ENCODE results near the gene PEAK3. TPM values are rescaled to one million over a fixed set of nuclear protein-coding genes. Genes with fewer than 3 reads are reported as not detected.

Gene PEAK3
- total and polyA plus RNA-seq, 8 donors: 0.07 to 8.5 (median 0.16) TPM

- TF ChIP-seq, protein P1, sequence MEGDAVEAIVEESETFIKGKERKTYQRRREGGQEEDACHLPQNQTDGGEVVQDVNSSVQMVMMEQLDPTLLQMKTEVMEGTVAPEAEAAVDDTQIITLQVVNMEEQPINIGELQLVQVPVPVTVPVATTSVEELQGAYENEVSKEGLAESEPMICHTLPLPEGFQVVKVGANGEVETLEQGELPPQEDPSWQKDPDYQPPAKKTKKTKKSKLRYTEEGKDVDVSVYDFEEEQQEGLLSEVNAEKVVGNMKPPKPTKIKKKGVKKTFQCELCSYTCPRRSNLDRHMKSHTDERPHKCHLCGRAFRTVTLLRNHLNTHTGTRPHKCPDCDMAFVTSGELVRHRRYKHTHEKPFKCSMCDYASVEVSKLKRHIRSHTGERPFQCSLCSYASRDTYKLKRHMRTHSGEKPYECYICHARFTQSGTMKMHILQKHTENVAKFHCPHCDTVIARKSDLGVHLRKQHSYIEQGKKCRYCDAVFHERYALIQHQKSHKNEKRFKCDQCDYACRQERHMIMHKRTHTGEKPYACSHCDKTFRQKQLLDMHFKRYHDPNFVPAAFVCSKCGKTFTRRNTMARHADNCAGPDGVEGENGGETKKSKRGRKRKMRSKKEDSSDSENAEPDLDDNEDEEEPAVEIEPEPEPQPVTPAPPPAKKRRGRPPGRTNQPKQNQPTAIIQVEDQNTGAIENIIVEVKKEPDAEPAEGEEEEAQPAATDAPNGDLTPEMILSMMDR (IDR thresholded peaks at IDR 0.05): no peak
- Histone ChIP-seq H3K4me3 (peak overlapping the region; percentile 54 to 99), H3K4me1 (peaks cover 36 to 81% of the 10 kb centered on the region in 2 donors), H3K27ac (peak overlapping the region; percentile 58 to 99), H3K9me3 (no peaks in the 10 kb centered on the region), H3K27me3 (no peaks in the 10 kb centered on the region), H3K36me3 (peaks cover 0 to 26% of the 10 kb centered on the region in 2 donors)
- intact Hi-C loops (cut with DNase I): no loop called here
- peak in 1 of 4 donors; percentile 87 for DNase-seq
- ATAC-seq: no peak
Observed at GRCh38 chr19:2268861-2269243, 13.1 kb downstream of the PEAK3 start.

GRCh38 chr19:2268480-2268830, 13.5 kb downstream of the PEAK3 start:
- no peaks in the 10 kb centered on the region for H3K9me3 ChIP-seq
- H3K27me3 ChIP-seq: no peaks in the 10 kb centered on the region
- intact Hi-C loops (cut with DNase I): no loop called here
- peak overlapping the region; percentile 54 to 99 for H3K4me3 ChIP-seq
- H3K4me1 ChIP-seq: peaks cover 34 to 80% of the 10 kb centered on the region in 2 donors
- H3K27ac ChIP-seq: peak overlapping the region; percentile 14 to 58
- H3K36me3 ChIP-seq: peaks cover 0 to 24% of the 10 kb centered on the region in 2 donors
- TF ChIP-seq, protein P1 (IDR thresholded peaks at IDR 0.05): no peak
- DNase-seq (no peak), ATAC-seq (no peak)

- H3K27ac ChIP-seq: peak overlapping the region; percentile 72 to 77
- peak overlapping the region in 1 of 2 donors; percentile 11 for H3K4me3 ChIP-seq
- ATAC-seq: peak; percentile 25
- H3K9me3 ChIP-seq: no peaks in the 10 kb centered on the region
- TF ChIP-seq, protein P1 (IDR thresholded peaks at IDR 0.05): no peak
- H3K4me1 ChIP-seq: peaks cover 16 to 63% of the 10 kb centered on the region in 2 donors
- peak in 2 of 4 donors; percentile 95 to 97 for DNase-seq
- intact Hi-C loops (cut with DNase I): no loop called here
- peaks cover 0 to 3% of the 10 kb centered on the region in 2 donors for H3K36me3 ChIP-seq
- no peaks in the 10 kb centered on the region for H3K27me3 ChIP-seq
Observed at GRCh38 chr19:2266183-2266993, 15.6 kb downstream of the PEAK3 start.

DNA sequence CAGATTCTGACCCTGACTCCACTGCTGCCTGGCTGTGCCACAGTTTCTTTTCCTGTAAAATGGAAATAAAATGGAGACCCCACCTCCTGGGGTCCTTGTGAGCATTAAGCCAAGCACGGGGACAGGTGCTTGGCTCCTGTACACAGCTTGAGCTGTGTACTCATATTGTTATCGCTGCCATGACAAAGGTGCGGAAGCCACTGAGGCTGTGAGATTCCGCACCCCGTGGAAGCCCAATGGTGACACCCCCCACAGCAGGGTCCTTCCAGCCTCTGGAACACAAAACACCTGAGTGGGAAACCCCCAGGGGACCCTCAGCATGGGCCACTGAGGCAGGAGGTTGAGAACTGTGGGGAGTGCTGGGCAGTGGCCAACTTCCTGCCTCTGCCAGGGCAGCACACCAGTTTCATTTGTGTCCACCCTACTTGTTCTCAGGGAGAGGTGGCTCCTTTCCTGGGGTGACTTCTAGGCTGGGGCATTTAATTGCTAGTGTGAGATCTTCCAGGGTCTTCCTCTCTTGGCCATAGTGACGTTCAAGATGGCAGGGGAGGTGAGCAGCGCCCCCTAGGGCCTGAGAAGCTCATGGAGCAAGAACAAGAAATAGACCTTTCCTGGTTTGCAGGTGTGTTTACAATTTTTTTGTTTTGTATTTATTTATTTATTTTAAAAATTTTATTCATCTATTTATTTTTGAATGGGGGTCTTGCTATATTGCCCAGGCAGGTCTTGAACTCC, 20.4 kb downstream of the PEAK3 start:
- ATAC-seq (no peak), DNase-seq (no peak)
- no peaks in the 10 kb centered on the region for H3K9me3 ChIP-seq
- H3K27me3 ChIP-seq: no peaks in the 10 kb centered on the region
- no peak overlapping the region for H3K27ac ChIP-seq
- H3K36me3 ChIP-seq: no peaks in the 10 kb centered on the region
- peaks cover 2 to 33% of the 10 kb centered on the region in 2 donors for H3K4me1 ChIP-seq
- no peak overlapping the region for H3K4me3 ChIP-seq
- TF ChIP-seq, protein P1 (IDR thresholded peaks at IDR 0.05): peak; percentile 51 to 70
- intact Hi-C loops (cut with DNase I): no loop called here

DNA sequence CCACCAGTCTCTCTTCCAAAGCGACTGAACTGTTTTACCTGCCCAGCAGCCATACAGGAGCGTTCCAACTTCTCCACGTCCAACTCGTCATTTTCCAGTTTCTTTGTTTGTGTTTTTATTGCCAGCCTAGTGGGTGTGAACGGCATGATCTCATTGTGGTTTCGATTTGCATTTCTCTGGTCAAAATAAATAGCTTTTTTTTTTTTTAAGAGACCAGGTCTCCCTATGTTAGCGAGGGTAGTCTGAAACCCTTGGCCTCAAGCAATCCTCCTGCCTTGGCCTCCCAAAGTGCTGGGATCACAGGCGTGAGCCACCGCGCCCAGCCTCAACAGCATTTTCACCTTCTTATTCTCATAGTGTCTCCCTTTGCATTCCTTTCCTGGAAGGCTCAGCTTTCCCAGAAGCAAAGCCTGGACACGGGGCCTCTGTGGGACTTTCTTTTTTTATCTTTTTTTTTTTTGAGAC, 21.6 kb downstream of the PEAK3 start:
- Histone ChIP-seq H3K27ac (no peak overlapping the region), H3K4me3 (no peak overlapping the region), H3K36me3 (no peaks in the 10 kb centered on the region), H3K4me1 (peaks cover 0 to 21% of the 10 kb centered on the region in 2 donors), H3K27me3 (peaks cover 0 to 2% of the 10 kb centered on the region in 2 donors), H3K9me3 (no peaks in the 10 kb centered on the region)
- no peak for DNase-seq
- intact Hi-C loops (cut with DNase I): no loop called here
- TF ChIP-seq, protein P1 (IDR thresholded peaks at IDR 0.05): no peak
- ATAC-seq: no peak

All from left lung (tissue), 10 donors.